Loucy (cell line): Measurements from ENCODE around the gene WNK1.

Experiments used
- CTCF ChIP-seq: fragments of 200-600 bp; sonication (generic); conservative IDR thresholded peaks from 2 replicates; pipeline ENCODE4 v1.5.1; 2014; ENCODE audit warnings: mild to moderate bottlenecking, antibody characterized with exemption, low read length
- EZH2phosphoT487 ChIP-seq: fragments of 200-600 bp; IDR thresholded peaks from 2 replicates; pipeline ENCODE4 v1.6.1; 2018; ENCODE audit warnings: antibody characterized with exemption, mild to moderate bottlenecking, moderate library complexity, borderline replicate concordance

- TF ChIP-seq CTCF, result no peak
- no peak for TF ChIP-seq EZH2phosphoT487
Observed at GRCh38 chr12:938810-939209, 186.4 kb downstream of the WNK1 start.
